ENCODE results near the gene FBXO9. TPM values are rescaled to one million over a fixed set of nuclear protein-coding genes. Genes with fewer than 3 reads are reported as not detected.

FBXO9 gene
- total RNA-seq, 1 experiment from 2014 or later, result 71.0 TPM

GRCh38 chr6:53133961-53134360 lies 68.8 kb downstream of the FBXO9 start:
- H3K79me2 ChIP-seq (ENCODE audit: insufficient read depth, low read length), result no peaks in the 10 kb centered on the region
- CTCF ChIA-PET, result no interaction called here
- H3K4me1 ChIP-seq (ENCODE audit: control insufficient read depth in 1 of 2, insufficient read depth in 2 of 2, low read length in 2 of 2), result no peaks in the 10 kb centered on the region
- H3K9me3 ChIP-seq (ENCODE audit: control insufficient read depth in 1 of 2, insufficient read depth in 1 of 2, low read depth in 1 of 2, low read length in 2 of 2), result no peaks in the 10 kb centered on the region
- BruUV-seq (replicated peaks), result no TSS peak
- no peak overlapping the region for H3K4me2 ChIP-seq (ENCODE audit: low read length)
- DNase-seq (ENCODE audit: low read depth, low spot score), result no peak
- peaks cover 5% of the 10 kb centered on the region for H3K27me3 ChIP-seq (ENCODE audit: insufficient read depth, low read length)
- RAD21 ChIA-PET (ENCODE audit: low non-redundant PET in 1 of 2, low total read pairs in 2 of 2, uncharacterized antibody in 2 of 2, unreplicated experiment in 2 of 2), result no interaction called here
- H2AFZ ChIP-seq (ENCODE audit: low read depth, low read length, poor library complexity, severe bottlenecking), result no peak overlapping the region
- no peak for ATAC-seq
- intact Hi-C loops (cut with micrococcal nuclease), result no loop called here
- no peaks in the 10 kb centered on the region for H4K20me1 ChIP-seq (ENCODE audit: insufficient read depth)
- TF ChIP-seq EZH2 (IDR thresholded peaks at IDR 0.05) (no peak), ZBTB33 (IDR thresholded peaks at IDR 0.05; ENCODE audit: extremely low read depth, insufficient replicate concordance, low read length) (no peak), ZNF274 (IDR thresholded peaks at IDR 0.05; ENCODE audit: low read depth, low read length) (no peak)
- POLR2A ChIA-PET, result no interaction called here
- H3K4me3 ChIP-seq (replicated peaks in 1 of 2; ENCODE audit: low read depth in 1 of 2, low read length in 2 of 2), result no peak overlapping the region
- H3K27ac ChIP-seq (ENCODE audit: low read depth, low read length), result no peak overlapping the region
- no peaks in the 10 kb centered on the region for H3K36me3 ChIP-seq (ENCODE audit: control insufficient read depth in 1 of 2, insufficient read depth in 2 of 2, low read length in 2 of 2)
- H3K9ac ChIP-seq (ENCODE audit: low read length), result no peak overlapping the region
- H3K9me2 ChIP-seq (ENCODE audit: insufficient read depth), result no peaks in the 10 kb centered on the region

GRCh38 chr6:53134601-53135235 lies 69.5 kb downstream of the FBXO9 start:
- Histone ChIP-seq H3K9me3 (ENCODE audit: control insufficient read depth in 1 of 2, insufficient read depth in 1 of 2, low read depth in 1 of 2, low read length in 2 of 2) (no peaks in the 10 kb centered on the region), H4K20me1 (ENCODE audit: insufficient read depth) (no peaks in the 10 kb centered on the region), H3K4me3 (replicated peaks in 1 of 2; ENCODE audit: low read depth in 1 of 2, low read length in 2 of 2) (no peak overlapping the region), H3K27ac (ENCODE audit: low read depth, low read length) (no peak overlapping the region), H3K27me3 (ENCODE audit: insufficient read depth, low read length) (peaks cover 5% of the 10 kb centered on the region), H3K79me2 (ENCODE audit: insufficient read depth, low read length) (no peaks in the 10 kb centered on the region), H3K9me2 (ENCODE audit: insufficient read depth) (no peaks in the 10 kb centered on the region), H3K9ac (ENCODE audit: low read length) (no peak overlapping the region), H3K36me3 (ENCODE audit: control insufficient read depth in 1 of 2, insufficient read depth in 2 of 2, low read length in 2 of 2) (no peaks in the 10 kb centered on the region), H2AFZ (ENCODE audit: low read depth, low read length, poor library complexity, severe bottlenecking) (no peak overlapping the region), H3K4me1 (ENCODE audit: control insufficient read depth in 1 of 2, insufficient read depth in 2 of 2, low read length in 2 of 2) (no peaks in the 10 kb centered on the region), H3K4me2 (ENCODE audit: low read length) (no peak overlapping the region)
- ATAC-seq, result no peak
- ChIA-PET CTCF (no interaction called here), POLR2A (no interaction called here), RAD21 (ENCODE audit: low non-redundant PET in 1 of 2, low total read pairs in 2 of 2, uncharacterized antibody in 2 of 2, unreplicated experiment in 2 of 2) (no interaction called here)
- BruUV-seq (replicated peaks), result no TSS peak
- no peak for DNase-seq (ENCODE audit: low read depth, low spot score)
- intact Hi-C loops (cut with micrococcal nuclease), result no loop called here
- TF ChIP-seq YY1 (IDR thresholded peaks at IDR 0.05; ENCODE audit: extremely low read depth, insufficient replicate concordance, low read depth, low read length) (no peak), TCF7L2 (IDR thresholded peaks at IDR 0.05; ENCODE audit: borderline replicate concordance, extremely low read depth, insufficient read depth, insufficient read length) (no peak), ELF1 (IDR thresholded peaks at IDR 0.05; ENCODE audit: borderline replicate concordance, low read depth) (no peak), CTCF (IDR thresholded peaks at IDR 0.05 in 2 of 3, conservative IDR thresholded peaks at IDR 0.05 in 1 of 3; ENCODE audit: borderline replicate concordance in 1 of 3, insufficient read depth in 1 of 3, low read depth in 2 of 3, low read length in 2 of 3) (no peak), EGR1 (IDR thresholded peaks at IDR 0.05; ENCODE audit: low read depth) (no peak), JUND (IDR thresholded peaks at IDR 0.05) (no peak), POLR2AphosphoS5 (IDR thresholded peaks at IDR 0.05; ENCODE audit: low read depth, low read length) (no peak), CEBPB (IDR thresholded peaks at IDR 0.05; ENCODE audit: low read depth) (no peak), POLR2A (IDR thresholded peaks at IDR 0.05; ENCODE audit: borderline replicate concordance, extremely low read depth, insufficient read depth, insufficient read length) (no peak), CBX3 (IDR thresholded peaks at IDR 0.05; ENCODE audit: low read depth) (no peak), EZH2phosphoT487 (IDR thresholded peaks at IDR 0.05; ENCODE audit: borderline replicate concordance) (no peak), ZFX (IDR thresholded peaks at IDR 0.05) (no peak), RAD21 (IDR thresholded peaks at IDR 0.05; ENCODE audit: low read depth) (no peak), FOSL1 (IDR thresholded peaks at IDR 0.05; ENCODE audit: low read depth) (no peak), ZNF274 (IDR thresholded peaks at IDR 0.05; ENCODE audit: low read depth, low read length) (no peak)

All from HCT116 (cell line).